Measurements from ENCODE around the gene CHRNB2.

CHRNB2 gene

DNA sequence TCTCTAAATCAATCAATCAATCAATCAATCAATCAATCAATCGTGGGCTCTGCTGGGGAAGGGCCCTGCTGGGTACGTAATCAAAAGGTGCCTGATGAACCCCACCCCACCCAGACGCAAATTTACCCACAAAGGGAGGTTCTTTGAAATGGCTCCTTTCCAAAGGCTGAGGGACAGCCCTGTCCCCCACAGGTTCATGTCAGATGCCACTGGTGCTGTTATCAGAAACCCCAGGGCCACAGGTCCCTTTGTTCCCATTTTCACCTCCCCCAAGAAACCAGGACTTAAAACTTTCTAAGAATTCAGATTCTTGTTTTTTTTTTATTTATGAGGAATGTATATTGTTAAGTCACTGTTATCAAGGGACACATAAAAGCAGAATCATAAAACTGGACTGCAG, 14.2 kb downstream of the CHRNB2 start:
- DNase-seq (ENCODE audit: low read depth, low spot score): no peak

DNA sequence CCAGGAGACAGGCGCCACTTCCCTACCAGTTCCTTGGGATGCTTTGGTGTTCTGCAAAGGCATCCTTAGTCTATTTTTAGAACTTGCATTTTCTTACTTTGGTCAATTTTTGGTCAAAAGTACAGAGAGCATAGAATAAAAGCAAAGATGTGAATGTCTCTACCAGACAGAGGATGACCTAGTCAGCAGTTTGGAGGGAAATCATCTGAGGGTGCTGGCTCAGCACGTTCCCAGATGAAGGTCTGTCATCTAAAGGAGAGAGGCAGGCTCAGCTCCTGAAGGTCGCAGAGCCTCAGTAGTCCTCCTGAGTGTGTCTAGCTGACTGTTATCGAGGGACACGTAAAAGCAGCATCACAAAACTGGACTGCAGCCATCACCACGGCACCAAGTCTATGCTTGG, 15.3 kb downstream of the CHRNB2 start:
- DNase-seq (ENCODE audit: low read depth, low spot score): no peak

DNA sequence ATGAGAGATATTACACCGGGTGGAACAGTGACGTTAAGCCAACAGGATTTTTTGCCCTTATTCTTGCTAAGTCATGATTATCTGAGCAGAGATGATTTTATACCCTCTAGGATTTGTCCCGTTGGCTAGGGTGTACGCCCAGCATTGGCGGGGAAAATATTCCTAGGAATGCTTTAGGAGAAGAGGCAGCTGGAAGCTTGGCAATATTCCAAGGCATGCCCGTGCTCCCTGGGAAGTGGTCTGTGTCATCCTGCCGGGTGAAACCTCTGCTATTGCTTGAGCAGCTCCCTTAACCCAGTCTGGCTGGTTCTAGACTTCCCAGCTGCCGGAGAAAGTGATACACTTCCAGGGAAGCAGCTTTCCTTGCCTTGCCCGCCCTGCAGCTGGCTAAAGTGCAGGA, 16.2 kb downstream of the CHRNB2 start:
- DNase-seq (ENCODE audit: low read depth, low spot score): no peak

DNA sequence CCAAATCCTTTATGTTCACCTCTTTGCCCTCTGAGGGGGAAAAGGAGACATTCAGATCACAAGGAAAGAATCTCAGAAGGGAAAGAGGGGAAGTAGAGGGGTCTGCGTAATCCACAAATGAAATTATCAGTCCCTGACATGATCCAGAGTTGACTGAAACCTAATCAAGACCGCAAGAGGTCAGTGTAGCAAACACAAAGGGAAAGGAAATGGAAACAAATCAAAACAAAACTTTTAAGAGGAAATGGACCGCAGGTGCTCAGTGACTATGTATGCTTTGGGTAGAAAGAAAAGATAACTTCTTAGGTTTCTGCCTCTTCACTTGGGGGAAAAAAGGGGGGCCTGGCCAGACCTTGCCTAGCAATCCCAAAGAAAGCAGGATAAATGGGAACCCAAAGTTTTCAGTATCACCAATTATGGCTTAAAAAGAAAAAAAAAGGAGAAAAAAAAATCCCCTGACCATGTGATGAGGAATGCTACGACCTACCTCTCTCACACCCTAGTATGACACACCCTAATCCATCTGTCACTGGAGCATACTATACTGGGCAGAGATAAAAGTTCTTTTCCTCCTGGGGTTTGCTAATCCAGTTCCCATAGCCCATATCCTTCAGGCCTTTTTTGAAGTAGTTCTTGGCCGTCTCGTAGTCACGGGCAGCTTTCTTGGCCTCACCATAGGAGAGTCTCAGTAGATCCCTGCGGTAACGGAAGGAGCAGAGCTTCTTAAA, 16.9 kb downstream of the CHRNB2 start:
- DNase-seq (ENCODE audit: low read depth, low spot score): no peak

DNA sequence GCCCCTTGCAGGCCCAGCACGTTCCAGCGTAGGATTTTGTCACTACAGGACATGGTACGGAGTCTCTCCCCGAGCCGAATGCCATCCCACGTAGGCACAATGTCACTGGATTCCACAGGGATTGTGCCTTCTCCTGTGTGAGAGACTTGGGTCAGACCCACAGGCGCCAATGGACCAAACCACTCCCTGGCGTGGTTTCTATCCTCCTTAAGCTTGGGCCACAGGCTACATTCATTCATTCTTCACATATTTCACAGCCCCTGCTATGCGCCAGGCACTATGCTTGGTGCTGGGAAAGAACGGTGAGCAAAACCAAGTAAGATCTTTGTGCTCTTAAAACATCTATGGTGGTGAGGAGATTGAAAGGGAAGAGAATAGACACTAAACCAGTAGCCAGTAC, 18.7 kb downstream of the CHRNB2 start:
- DNase-seq (ENCODE audit: low read depth, low spot score): no peak

DNA sequence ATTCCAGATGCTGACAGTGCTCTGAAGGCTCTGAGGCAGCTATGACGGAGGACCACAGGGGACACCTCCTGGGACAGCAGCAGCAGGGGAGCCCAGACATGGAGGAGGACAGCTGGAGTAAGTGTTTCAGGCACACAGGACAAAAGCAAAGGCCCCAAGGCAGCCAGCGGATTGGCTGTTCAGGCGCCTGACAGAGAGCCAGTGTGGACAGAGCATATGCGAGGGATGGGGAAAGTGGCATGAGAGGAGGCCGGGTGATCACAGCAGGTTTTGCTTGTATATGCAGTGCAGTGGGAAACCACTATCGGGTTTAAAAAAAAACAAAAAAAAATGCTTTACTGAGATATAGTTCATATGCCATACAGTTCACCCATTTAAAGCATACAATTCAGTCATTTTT, 19.1 kb downstream of the CHRNB2 start:
- no peak for DNase-seq (ENCODE audit: low read depth, low spot score)

DNA sequence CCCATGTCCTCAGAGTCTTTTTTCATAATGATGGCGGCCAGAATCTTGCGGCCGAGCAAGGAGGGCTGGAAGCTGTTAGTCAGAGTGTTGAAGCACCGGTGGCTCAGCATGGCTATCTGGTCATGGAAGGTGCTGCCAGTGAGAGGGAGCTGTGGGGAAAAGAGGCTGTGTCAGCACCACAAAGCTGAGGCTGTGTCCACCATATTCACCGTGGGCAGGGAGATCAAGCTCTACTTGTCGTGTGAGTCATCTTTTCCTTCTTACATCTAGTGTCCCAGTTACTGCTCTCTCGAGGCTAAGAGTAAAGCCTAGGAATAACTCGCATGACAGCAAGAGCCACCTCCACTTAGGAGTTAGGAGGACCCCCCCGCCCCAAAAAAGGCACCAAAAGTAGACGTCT, 22.2 kb downstream of the CHRNB2 start:
- no peak for DNase-seq (ENCODE audit: low read depth, low spot score)

DNA sequence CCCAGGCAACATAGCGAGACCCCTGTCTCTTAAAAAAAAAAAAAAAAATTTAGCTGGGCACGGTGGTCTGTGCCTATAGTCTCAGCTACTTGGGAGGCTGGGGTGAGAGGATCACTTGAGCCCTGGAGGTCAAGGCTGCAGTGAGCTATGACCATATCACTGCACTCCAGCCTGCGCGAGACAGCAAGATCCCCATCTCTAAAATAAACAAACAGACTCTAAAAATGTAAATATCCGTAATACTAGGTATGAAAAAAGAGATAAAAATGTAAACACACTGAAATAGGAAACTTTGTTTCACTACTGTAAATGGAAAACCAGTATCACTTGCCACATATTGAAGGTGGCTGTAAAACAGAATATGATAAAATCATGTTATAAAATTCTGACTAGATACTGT, 23.2 kb downstream of the CHRNB2 start:
- no peak for DNase-seq (ENCODE audit: low read depth, low spot score)

DNA sequence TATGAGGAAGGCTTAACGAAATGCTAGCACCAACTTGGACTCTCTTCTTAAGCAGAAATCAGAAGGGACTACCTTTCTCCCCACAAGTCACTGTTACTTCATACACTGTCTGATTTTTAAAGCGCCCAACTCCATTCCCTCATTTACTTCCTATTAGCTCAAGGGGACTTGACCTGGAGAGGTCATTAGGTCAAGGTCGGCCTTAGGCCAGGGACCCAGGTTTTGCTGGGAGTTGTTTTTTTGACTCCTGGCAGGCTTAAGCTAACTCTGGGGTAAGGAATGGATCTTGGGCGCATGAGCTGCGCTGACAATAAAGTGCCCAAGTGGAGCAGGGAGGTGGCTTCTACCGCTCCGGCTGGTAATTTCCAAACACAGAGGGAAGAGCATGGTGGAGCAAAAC, 23.6 kb downstream of the CHRNB2 start:
- DNase-seq (ENCODE audit: low read depth, low spot score): no peak

DNA sequence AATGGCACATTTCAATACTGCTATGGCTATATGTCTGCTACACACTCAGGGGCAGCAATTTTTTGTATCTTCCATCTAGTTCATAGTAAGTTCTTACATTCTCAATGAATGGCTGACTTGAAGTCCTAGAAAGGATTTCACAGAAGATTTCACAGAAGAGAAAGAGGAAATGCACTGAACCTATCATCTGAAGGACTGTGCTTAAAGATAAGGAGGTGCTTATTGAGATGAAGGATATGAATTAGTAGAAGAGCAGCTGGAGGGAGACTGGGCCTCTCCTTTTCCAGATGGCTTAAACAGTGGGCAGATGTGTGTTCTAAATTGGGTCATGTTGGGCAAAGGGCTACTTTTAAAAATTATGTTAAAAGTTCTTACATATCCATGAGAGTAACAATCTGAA, 25.8 kb downstream of the CHRNB2 start:
- DNase-seq (ENCODE audit: low read depth, low spot score): no peak

DNA sequence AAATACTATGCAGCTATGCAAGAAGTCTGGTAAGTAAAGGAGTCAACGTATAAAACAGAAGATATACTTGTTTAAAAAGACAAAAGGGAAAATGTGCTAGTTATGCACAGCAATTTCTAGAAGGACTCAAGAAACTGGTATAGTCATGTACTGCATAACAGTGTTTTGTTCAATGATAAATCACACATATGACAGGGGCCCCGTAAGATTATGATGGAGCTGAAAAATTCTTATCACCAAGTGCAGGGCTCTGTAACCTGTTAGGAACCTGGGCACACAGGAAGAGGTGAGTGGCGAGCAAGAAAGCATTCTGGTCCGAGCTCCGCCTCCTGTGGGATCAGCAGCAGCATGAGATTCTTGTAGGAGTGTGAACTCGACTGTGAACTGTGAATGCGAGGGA, 27.2 kb downstream of the CHRNB2 start:
- no peak for DNase-seq (ENCODE audit: low read depth, low spot score)

DNA sequence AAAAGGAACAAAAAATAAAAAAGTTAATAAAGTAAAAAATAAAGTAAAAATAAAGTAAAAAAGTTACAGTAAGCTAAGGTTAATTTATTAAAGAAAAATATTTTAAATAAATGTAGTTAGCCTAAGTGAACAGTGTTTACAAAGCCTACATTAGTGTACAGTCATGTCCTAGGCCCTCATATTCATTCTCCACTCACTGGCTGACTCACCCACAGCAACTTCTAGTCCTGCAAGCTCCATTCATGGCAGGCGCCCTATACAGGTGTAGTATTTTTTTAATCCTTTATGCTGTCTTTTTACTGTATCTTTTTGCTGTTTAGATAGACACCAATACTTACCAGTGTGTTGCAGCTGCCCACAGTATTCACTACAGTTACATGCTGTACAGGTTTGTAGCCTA, 28.0 kb downstream of the CHRNB2 start:
- DNase-seq (ENCODE audit: low read depth, low spot score): no peak

DNA sequence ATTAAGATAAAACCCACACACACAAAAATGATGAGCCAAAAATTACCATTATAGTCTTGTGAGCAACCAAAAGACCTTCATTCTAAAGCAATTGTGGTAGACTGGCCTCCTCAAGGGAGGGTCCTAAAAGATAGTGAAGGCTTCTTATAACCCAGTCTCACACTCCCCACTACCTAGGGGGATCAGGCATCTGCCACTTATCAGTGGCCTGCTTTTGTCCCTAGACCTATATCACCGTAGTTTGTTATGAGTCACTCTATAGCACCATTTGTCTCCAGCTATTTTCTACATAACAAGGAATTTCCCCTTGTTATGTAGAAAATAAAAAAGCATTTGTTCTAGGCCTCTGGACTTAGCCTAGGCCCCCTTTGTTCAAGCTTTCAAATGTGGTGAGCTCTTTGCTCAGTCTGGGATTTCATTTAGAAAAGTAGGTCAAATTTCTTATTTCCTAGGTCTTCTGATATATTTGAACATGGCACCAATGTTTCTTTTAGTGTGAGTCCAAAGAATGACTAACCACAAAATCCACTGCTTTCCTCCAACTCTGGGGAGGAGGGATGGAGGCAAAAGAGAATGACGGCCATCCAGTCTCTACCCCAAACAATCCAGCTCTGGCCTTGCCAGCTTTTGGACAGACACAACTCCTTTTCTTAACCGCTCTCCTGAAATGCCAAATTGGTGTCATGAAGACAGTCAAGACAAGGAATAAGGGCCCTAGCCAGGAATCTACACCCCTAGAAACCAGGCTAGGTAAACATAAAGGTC, 31.5 kb downstream of the CHRNB2 start:
- no peak for DNase-seq (ENCODE audit: low read depth, low spot score)

DNA sequence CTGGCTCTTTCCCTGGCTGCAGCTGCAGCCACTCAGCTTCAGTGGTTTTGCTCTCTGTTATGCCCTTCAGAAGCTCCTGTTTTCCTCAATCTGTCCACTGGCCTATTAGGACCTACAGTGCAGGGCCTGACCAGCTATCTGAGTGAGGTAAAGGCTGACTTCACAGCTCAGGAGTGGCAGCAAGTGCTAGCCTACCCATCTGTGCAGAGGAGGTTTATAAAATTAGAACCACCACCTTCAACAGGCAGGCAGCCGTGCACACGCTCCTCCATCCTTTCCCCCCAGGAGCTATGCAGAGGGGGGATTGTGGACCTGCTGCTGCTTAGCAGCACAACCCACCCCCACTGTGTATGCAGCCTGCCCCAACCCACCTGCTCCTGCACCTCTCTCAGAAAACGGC, 32.1 kb downstream of the CHRNB2 start:
- DNase-seq (ENCODE audit: low read depth, low spot score): no peak

DNA sequence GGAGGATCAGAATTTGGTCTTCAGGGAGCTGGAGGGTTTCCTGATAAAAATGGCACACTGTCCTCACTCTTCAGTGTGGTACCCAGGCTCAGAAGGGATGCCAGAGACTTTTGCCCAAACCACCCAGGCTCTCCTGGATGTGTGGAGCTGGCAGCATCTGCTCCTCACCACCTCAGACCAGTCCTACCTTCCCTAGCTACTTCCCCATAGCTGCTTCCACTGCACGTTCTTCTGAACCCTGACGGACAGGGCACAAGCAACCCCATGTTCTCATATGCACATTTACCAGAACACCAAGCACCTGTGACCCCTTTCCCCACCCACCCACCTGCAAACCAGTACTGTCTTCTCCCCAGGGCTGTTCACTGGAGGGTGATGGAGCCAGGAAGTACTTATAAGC, 35.7 kb downstream of the CHRNB2 start:
- no peak for DNase-seq (ENCODE audit: low read depth, low spot score)

DNA sequence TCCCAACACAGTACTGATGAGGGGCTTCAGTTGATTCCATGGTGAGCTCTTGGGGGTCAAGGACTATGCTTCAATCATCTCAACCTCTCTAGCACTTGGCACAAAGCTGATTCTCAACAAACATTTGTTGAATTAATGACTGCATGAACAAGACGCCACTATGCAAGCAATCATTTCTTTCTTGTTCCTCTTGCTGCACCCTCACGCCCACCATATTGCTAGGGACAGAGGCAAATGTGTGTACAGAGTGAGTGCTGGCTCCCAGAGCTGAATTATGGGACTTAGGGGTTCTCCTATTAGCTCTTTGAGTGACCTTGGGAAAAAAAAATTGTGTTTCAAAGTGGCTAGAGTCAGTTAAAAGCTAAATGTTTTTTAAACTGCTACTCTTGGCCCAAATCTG, 38.0 kb downstream of the CHRNB2 start:
- no peak for DNase-seq (ENCODE audit: low read depth, low spot score)

DNA sequence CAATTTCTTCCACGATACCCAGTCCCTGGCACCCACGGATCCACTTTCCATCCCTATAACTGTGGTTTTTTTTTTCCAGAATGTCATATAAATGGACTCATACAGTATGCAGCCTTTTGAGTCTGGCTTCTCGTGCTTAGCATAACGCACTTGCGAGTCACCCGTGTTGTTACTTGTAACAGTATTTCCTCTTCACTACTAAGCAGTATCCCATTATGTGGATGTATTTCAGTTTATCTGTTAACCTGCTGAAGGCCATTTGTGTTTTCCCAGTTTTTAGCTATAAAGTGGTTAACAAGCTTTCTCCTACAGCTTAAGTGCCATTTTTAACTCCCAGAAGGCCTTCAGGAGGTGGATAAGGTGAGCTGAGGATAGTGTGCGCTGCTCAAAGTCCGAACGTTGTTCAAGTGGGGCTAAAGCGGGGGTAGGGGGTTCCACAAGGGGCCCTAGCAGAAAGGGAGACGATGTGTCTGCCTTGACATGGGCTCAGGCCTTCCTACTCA, 39.6 kb downstream of the CHRNB2 start:
- DNase-seq (ENCODE audit: low read depth, low spot score): no peak

DNA sequence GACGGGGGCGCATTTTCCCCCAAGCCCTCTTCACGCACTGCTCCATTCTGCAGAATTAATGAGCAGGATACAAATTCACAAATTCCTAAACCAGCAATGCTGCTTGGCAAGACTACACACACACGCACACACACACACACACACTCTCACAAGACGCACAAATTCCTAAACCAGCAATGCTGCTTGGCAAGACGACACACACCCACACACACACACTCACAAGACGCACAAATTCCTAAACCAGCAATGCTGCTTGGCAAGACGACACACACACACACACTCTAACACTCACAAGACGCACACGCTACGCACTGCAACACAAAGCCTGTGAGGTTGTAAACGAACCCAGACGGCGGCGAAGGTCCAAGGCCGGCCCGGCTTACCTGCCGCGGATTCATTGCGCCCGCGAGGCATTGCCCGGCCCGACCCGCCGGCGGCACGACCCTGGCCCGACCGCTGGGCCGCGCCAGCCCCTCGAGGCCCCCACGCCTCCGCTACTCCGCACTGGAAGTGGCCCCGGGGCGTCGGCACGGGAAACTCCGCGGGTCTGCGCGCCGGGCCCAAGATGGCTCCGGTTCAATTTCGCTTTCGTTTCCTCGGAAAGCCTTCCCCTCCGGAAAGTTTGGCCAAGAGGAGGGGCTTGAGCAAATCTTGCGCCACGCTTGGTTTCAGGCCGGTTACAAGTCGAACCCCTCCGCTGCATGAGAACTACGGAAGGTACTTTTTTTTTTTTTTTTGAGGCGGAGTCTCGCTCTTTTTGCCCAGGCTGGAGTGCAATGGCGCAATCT, 40.2 kb downstream of the CHRNB2 start, which contains the start of gene ADAR:
ADAR (minus strand) TSS at position 578 of the 788 bp plus-strand sequence; CDS start at position 398, 180 bp downstream.
- DNase-seq (ENCODE audit: low read depth, low spot score): peak; percentile 86

DNA sequence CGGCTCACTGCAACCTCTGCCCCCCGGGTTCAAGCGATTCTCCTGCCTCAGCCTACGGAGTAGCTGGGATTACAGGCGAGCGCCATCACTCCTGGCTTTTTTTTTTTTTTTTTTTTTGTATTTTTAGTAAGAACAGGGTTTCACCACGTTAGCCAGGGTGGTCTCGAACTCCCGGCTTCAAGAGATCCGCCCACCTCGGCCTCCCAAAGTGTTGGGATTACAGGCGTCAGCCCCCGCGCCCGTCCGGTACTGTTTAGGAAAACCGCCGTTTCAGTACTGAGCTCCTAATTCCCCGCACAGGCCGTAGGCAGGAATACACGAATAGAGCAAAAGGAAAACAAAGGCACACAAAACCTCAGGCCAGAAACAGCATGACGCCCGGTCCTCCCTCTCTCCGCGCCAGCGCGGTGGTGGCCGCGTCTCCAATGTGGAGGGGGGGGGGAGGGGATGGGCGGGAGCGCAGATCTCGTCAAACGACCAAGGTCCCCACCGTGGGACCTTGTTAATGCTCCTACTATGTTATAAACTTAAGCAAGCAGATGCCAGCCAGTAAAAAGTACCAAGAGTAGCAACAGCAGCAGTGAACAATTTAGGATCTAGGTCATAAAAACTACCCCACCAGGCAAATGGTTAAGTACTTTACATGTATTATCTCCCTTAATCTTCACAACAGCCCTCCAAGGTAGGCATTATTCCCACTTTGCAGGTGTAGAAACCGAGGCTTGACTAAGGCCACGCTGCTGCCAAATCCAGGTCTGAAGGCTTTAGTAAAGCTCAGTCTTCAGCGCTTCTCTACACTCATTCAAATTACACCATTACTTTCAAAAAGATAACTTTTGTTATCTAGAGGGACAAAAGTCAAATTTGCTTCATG, 41.1 kb downstream of the CHRNB2 start:
- no peak for DNase-seq (ENCODE audit: low read depth, low spot score)

DNA sequence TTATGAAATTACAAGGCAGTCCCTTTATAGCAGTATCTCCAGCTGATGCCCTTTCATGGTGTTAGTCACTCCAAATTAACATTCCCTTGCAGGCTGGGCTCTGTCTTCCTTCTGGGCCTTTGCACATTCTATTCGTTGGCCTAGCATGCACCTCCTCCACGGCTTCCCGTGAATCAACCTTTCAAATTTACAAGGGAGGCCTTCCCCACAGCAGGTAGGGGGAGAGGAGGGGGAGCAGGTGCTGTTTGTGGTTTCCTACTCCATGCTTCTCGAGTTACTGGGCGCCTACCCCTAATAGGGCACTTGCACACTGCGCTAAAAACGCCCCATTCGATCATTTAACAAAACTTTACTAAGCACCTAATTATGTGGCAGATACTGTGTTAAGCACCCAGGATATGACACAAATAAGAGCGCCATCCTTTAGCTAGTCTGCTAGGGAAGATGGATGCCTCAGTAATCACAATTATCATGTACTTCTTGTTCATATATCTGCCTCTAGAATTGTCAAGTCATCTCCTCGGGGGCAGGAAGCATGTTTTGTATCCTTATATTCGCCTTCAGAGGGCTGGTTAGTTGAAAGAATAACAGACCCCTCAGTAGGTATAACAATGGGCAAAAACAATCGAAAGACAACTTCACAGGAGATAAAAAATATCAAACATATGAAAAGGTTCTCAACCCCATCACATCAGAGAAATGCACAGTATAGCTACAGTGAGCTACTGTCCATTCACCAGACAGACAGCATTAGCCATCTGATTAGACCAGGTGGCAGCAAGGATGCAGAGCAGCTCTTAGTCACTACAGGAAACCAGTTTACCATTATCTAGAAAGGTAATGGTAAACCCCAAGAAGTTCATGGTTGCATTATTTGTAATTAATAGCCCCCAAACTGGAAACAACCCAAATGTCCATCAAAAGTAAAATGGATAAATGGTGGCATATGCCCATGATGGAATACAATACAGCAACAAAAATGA, 42.1 kb downstream of the CHRNB2 start:
- no peak for DNase-seq (ENCODE audit: low read depth, low spot score)

Data from activated naive CD8-positive, alpha-beta T cell treated with anti-CD3 and anti-CD28 coated beads, Interleukin-2, amount 50 U/mL, for 16 hours (primary cell).